LHCN-M2 (cell line): Measurements from ENCODE around the gene SLC35G2. TPM values are rescaled to one million over a fixed set of nuclear protein-coding genes. Genes with fewer than 3 reads are reported as not detected.
"Not testable (repeated sequence)": the region's sequence is repeated elsewhere in the genome, so short reads cannot be mapped to it uniquely, and the experiment has no call there.

ENCODE experiments used
- DNase-seq: peaks from one replicate; pipeline ENCODE4 v3.0.0-alpha.2; 2012; ENCODE audit warnings: low read depth
- total RNA-seq: library from RNA; depleted of rRNA; stranded (reverse); fragments of >200 nt; gene quantifications from 2 replicates; pipeline ENCODE4 v1.2.3, GENCODE V29; 2014; rRNA removed

SLC35G2 gene
- total RNA-seq, 1 experiment from 2014 or later: 18.7 TPM

GRCh38 chr3:136885357-136886213, 66.7 kb downstream of the SLC35G2 start:
- no peak for DNase-seq

DNA sequence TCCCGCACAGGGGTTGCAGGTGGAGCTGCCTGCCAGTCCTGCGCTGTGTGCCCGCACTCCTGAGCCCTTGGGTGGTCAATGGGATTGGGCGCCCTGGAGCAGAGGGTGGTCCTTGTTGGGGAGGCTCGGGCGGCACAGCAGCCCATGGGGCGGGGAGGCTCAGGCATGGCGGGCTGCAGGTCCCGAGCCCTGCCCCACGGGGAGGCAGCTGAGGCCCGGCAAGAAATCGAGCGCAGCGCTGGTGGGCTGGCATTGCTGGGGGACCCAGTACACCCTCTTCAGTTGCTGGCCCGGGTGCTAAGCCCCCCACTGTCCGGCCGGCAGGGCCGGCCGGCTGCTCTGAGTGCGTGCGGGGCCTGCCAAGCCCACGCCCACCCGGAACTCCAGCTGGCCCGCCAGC, 71.0 kb downstream of the SLC35G2 start:
- no peak for DNase-seq

GRCh38 chr3:136891934-136892855, 73.3 kb downstream of the SLC35G2 start:
- no peak for DNase-seq

DNA sequence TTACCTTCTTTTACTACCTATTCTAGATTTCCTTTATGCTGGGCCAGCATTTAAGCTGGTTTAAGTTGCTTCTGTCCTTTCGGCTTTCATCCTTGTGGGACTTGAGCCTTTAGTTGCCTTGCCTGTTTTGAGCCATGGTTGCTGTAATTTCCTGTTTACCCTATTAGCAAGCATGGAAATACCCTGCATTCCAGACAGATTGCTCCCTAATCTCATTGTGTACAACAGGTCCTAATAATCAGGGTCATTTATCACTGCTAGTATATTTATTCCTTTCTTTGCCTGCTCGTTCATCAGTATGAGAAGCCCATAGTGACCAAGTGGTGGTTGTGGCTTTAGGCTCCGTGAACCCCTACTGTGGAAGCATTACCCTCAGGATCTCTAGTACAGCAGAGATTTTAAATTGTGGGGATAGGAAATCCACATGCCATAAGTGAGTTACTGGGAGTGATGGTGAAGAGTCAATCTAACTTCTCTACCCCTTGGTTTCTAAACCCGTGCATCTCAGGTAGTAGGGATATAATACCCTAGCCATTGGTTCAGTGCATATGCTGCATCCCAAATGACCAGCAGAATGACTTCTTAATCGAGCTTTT, 75.0 kb downstream of the SLC35G2 start:
- DNase-seq: peak; percentile 25

- not testable (repeated sequence) for DNase-seq
Observed at GRCh38 chr3:136897171-136897570, 78.2 kb downstream of the SLC35G2 start.

GRCh38 chr3:136898549-136898948, 79.6 kb downstream of the SLC35G2 start:
- DNase-seq: no peak

GRCh38 chr3:136898954-136899353, 80.0 kb downstream of the SLC35G2 start:
- DNase-seq: no peak

DNA sequence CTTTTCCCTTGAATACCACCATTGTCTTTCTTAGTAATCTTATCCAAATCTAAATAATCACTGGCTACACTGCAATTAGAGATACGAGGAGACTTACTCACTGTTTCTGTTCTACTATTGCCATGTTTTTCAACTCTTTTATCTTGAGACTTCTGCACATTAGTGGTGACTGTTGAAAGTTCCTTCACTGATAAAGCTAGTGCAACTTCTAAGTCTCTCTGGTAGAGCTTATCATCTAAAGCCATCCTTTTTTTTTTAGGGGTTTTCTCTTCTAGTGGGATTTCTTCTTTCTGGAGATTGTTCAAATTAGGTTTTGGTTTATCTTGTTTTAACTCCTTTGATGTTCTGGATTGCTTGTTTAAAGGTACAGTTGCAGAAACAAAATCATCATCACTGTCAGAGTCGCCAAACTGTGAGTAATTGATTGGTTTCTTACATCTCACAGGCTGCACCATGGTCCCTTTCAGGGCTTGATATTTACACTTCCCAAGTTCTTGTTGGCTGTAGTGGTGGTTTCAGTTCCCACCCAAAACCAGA, 80.8 kb downstream of the SLC35G2 start:
- DNase-seq: no peak

GRCh38 chr3:136900694-136901093, 81.8 kb downstream of the SLC35G2 start:
- DNase-seq: not testable (repeated sequence)

- no peak for DNase-seq
Observed at GRCh38 chr3:136901391-136901790, 82.5 kb downstream of the SLC35G2 start.

DNA sequence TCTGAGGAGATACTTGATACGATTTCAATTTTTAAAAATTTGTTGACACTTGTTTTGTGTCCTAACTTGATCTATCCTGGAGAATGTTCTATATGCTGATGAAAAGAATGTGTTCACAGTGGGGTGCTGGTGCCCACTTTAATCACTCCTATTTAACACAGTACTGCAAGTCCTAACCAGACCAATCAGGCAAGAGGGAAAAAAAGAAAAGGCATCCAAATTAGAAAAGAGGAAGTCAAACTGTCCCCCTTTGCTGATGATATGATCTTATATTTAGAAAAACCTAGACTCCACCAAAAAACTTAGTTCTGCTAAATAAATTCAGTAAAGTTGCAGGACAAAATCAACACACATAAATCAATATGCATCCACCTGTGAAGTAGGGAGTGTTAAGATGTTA, 83.6 kb downstream of the SLC35G2 start:
- not testable (repeated sequence) for DNase-seq

DNA sequence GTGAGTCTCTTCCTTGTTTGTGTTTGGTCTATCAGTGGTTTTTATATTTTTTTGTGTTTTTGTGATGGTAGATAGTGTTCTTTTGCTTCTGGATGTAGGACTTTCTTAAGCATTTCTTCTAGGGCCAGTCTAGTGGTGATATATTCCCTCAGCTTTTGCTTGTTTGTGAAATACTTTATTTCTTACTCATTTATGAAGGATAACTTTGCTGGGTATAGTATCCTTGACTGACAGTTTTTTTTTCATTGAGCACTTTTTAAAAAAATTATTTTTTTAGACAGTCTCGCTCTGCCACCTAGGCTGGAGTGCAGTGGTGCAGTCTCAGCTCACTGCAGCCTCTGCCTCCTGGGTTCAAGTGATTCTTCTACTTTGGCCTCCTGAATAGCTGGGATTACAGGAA, 85.0 kb downstream of the SLC35G2 start:
- DNase-seq: no peak

GRCh38 chr3:136904746-136905145, 85.8 kb downstream of the SLC35G2 start:
- DNase-seq: no peak

Other genes with a start within 250 kb of the SLC35G2 start
- 24.6 and 27.5 TPM in 2 replicates for gene STAG1, start 66.7 kb upstream of the SLC35G2 start, total RNA-seq
- gene NCK1, start 43.1 kb downstream of the SLC35G2 start, total RNA-seq: 28.6 and 33.0 TPM in 2 replicates
- gene IL20RB, start 138.9 kb downstream of the SLC35G2 start, total RNA-seq: 0.57 and 2.2 TPM in 2 replicates